ENCODE measurements around the gene RELA.

Gene RELA

GRCh38 chr11:65634905-65635731 lies 27.6 kb downstream of the RELA start:
- Mint-ChIP-seq H3K27me3 (no peaks in the 10 kb centered on the region), H3K4me1 (ENCODE audit: low read depth) (peaks cover 38% of the 10 kb centered on the region), H3K9me3 (no peaks in the 10 kb centered on the region), H3K27ac (peak overlapping the region; percentile 74), H3K36me3 (ENCODE audit: low read depth) (peaks cover 91% of the 10 kb centered on the region), H3K4me3 (no peak overlapping the region)
- DNase-seq = no peak

- peak overlapping the region; percentile 74 for H3K27ac Mint-ChIP-seq
- no peaks in the 10 kb centered on the region for H3K27me3 Mint-ChIP-seq
- DNase-seq = no peak
- H3K4me1 Mint-ChIP-seq (ENCODE audit: low read depth) = peaks cover 32% of the 10 kb centered on the region
- H3K9me3 Mint-ChIP-seq = no peaks in the 10 kb centered on the region
- no peak overlapping the region for H3K4me3 Mint-ChIP-seq
- H3K36me3 Mint-ChIP-seq (ENCODE audit: low read depth) = peaks cover 91% of the 10 kb centered on the region
These were observed 28.3 kb downstream of the RELA start for GRCh38 chr11:65634440-65634839.

GRCh38 chr11:65634109-65634436 lies 28.6 kb downstream of the RELA start:
- Mint-ChIP-seq H3K27me3 (no peaks in the 10 kb centered on the region), H3K4me3 (no peak overlapping the region), H3K4me1 (ENCODE audit: low read depth) (peaks cover 29% of the 10 kb centered on the region), H3K27ac (peak overlapping the region; percentile 74), H3K36me3 (ENCODE audit: low read depth) (peaks cover 93% of the 10 kb centered on the region), H3K9me3 (no peaks in the 10 kb centered on the region)
- no peak for DNase-seq

GRCh38 chr11:65633390-65634108 lies 29.2 kb downstream of the RELA start:
- DNase-seq = no peak
- no peak overlapping the region for H3K4me3 Mint-ChIP-seq
- no peaks in the 10 kb centered on the region for H3K9me3 Mint-ChIP-seq
- H3K27me3 Mint-ChIP-seq = no peaks in the 10 kb centered on the region
- peak overlapping the region; percentile 74 for H3K27ac Mint-ChIP-seq
- H3K36me3 Mint-ChIP-seq (ENCODE audit: low read depth) = peaks cover 93% of the 10 kb centered on the region
- H3K4me1 Mint-ChIP-seq (ENCODE audit: low read depth) = peaks cover 24% of the 10 kb centered on the region

- Mint-ChIP-seq H3K27ac (no peak overlapping the region), H3K27me3 (no peaks in the 10 kb centered on the region), H3K4me1 (ENCODE audit: low read depth) (peaks cover 17% of the 10 kb centered on the region), H3K9me3 (no peaks in the 10 kb centered on the region), H3K36me3 (ENCODE audit: low read depth) (peaks cover 96% of the 10 kb centered on the region), H3K4me3 (no peak overlapping the region)
- no peak for DNase-seq
These were observed 32.5 kb downstream of the RELA start for GRCh38 chr11:65630215-65630614.

- Mint-ChIP-seq H3K4me1 (ENCODE audit: low read depth) (peaks cover 19% of the 10 kb centered on the region), H3K27me3 (no peaks in the 10 kb centered on the region), H3K27ac (no peak overlapping the region), H3K36me3 (ENCODE audit: low read depth) (peaks cover 96% of the 10 kb centered on the region), H3K4me3 (no peak overlapping the region), H3K9me3 (no peaks in the 10 kb centered on the region)
- no peak for DNase-seq
These were observed 33.1 kb downstream of the RELA start for GRCh38 chr11:65629579-65629978.

- Mint-ChIP-seq H3K4me3 (no peak overlapping the region), H3K9me3 (no peaks in the 10 kb centered on the region), H3K27ac (no peak overlapping the region), H3K4me1 (ENCODE audit: low read depth) (peaks cover 11% of the 10 kb centered on the region), H3K36me3 (ENCODE audit: low read depth) (peaks cover 96% of the 10 kb centered on the region), H3K27me3 (no peaks in the 10 kb centered on the region)
- DNase-seq = no peak
These were observed 35.5 kb downstream of the RELA start for GRCh38 chr11:65627202-65627601.

- DNase-seq = peak; percentile 67
- Mint-ChIP-seq H3K27ac (peak overlapping the region; percentile 84), H3K36me3 (ENCODE audit: low read depth) (peaks cover 96% of the 10 kb centered on the region), H3K27me3 (no peaks in the 10 kb centered on the region), H3K4me3 (no peak overlapping the region), H3K9me3 (no peaks in the 10 kb centered on the region), H3K4me1 (ENCODE audit: low read depth) (peaks cover 11% of the 10 kb centered on the region)
These were observed 36.9 kb downstream of the RELA start for GRCh38 chr11:65625628-65626342.

GRCh38 chr11:65624931-65625627 lies 37.6 kb downstream of the RELA start:
- Mint-ChIP-seq H3K36me3 (ENCODE audit: low read depth) (peaks cover 96% of the 10 kb centered on the region), H3K4me3 (no peak overlapping the region), H3K27ac (no peak overlapping the region), H3K27me3 (no peaks in the 10 kb centered on the region), H3K9me3 (no peaks in the 10 kb centered on the region), H3K4me1 (ENCODE audit: low read depth) (peaks cover 11% of the 10 kb centered on the region)
- no peak for DNase-seq

GRCh38 chr11:65623852-65624616 lies 38.7 kb downstream of the RELA start:
- Mint-ChIP-seq H3K36me3 (ENCODE audit: low read depth) (peaks cover 94% of the 10 kb centered on the region), H3K4me3 (no peak overlapping the region), H3K27me3 (no peaks in the 10 kb centered on the region), H3K27ac (peak overlapping the region; percentile 26), H3K9me3 (no peaks in the 10 kb centered on the region), H3K4me1 (ENCODE audit: low read depth) (peaks cover 17% of the 10 kb centered on the region)
- no peak for DNase-seq

- H3K9me3 Mint-ChIP-seq = no peaks in the 10 kb centered on the region
- no peak overlapping the region for H3K27ac Mint-ChIP-seq
- no peaks in the 10 kb centered on the region for H3K27me3 Mint-ChIP-seq
These were observed 39.5 kb downstream of the RELA start for GRCh38 chr11:65623177-65623576.

GRCh38 chr11:65622011-65622410 lies 40.7 kb downstream of the RELA start:
- no peak overlapping the region for H3K4me3 Mint-ChIP-seq
- peaks cover 27% of the 10 kb centered on the region for H3K4me1 Mint-ChIP-seq (ENCODE audit: low read depth)
- H3K9me3 Mint-ChIP-seq = no peaks in the 10 kb centered on the region
- H3K27me3 Mint-ChIP-seq = no peaks in the 10 kb centered on the region
- peaks cover 95% of the 10 kb centered on the region for H3K36me3 Mint-ChIP-seq (ENCODE audit: low read depth)
- DNase-seq = no peak
- no peak overlapping the region for H3K27ac Mint-ChIP-seq

More at GRCh38 chr11:65623177-65623576, 39.5 kb downstream of the RELA start:
- peaks cover 95% of the 10 kb centered on the region for H3K36me3 Mint-ChIP-seq (ENCODE audit: low read depth)
- no peak for DNase-seq
- H3K4me3 Mint-ChIP-seq = no peak overlapping the region
- peaks cover 18% of the 10 kb centered on the region for H3K4me1 Mint-ChIP-seq (ENCODE audit: low read depth)

- Mint-ChIP-seq H3K27me3 (no peaks in the 10 kb centered on the region), H3K4me1 (ENCODE audit: low read depth) (peaks cover 32% of the 10 kb centered on the region), H3K36me3 (ENCODE audit: low read depth) (peaks cover 95% of the 10 kb centered on the region), H3K4me3 (no peak overlapping the region), H3K9me3 (no peaks in the 10 kb centered on the region), H3K27ac (no peak overlapping the region)
- no peak for DNase-seq
These were observed 41.3 kb downstream of the RELA start for GRCh38 chr11:65621460-65621859.

GRCh38 chr11:65620666-65621065 lies 42.0 kb downstream of the RELA start:
- H3K9me3 Mint-ChIP-seq = no peaks in the 10 kb centered on the region
- peaks cover 30% of the 10 kb centered on the region for H3K4me1 Mint-ChIP-seq (ENCODE audit: low read depth)
- peak overlapping the region; percentile 44 for H3K27ac Mint-ChIP-seq
- H3K36me3 Mint-ChIP-seq (ENCODE audit: low read depth) = peaks cover 92% of the 10 kb centered on the region
- H3K27me3 Mint-ChIP-seq = no peaks in the 10 kb centered on the region
- no peak overlapping the region for H3K4me3 Mint-ChIP-seq
- DNase-seq = no peak
